LNCAP (cell line): ENCODE results near the gene CCT2.

Experiments
- CTCF ChIP-seq: fragments of 450-650 bp; IDR thresholded peaks from 2 replicates; pipeline ENCODE4 v1.5.1; 2017; ENCODE audit warnings: mild to moderate bottlenecking

CCT2 gene

GRCh38 chr12:69610729-69611128, 25.5 kb downstream of the CCT2 start, which contains the start of gene LRRC10:
TSS of gene LRRC10 (minus strand) at chr12:69610907. CDS start at chr12:69610838, 69 bp downstream.
- TF ChIP-seq CTCF: no peak

GRCh38 chr12:69613351-69613750, 28.1 kb downstream of the CCT2 start:
- TF ChIP-seq CTCF: no peak

GRCh38 chr12:69616025-69616424, 30.8 kb downstream of the CCT2 start:
- no peak for TF ChIP-seq CTCF

GRCh38 chr12:69619050-69619449, 33.8 kb downstream of the CCT2 start:
- TF ChIP-seq CTCF: no peak

GRCh38 chr12:69620077-69620476, 34.8 kb downstream of the CCT2 start:
- TF ChIP-seq CTCF: no peak

GRCh38 chr12:69620921-69621320, 35.7 kb downstream of the CCT2 start:
- no peak for TF ChIP-seq CTCF

GRCh38 chr12:69621551-69621950, 36.3 kb downstream of the CCT2 start:
- TF ChIP-seq CTCF: no peak

GRCh38 chr12:69623970-69624369, 38.7 kb downstream of the CCT2 start:
- no peak for TF ChIP-seq CTCF
